Measurements from ENCODE around the gene EIF4B. TPM values are rescaled to one million over a fixed set of nuclear protein-coding genes. Genes with fewer than 3 reads are reported as not detected.
"Not testable (repeated sequence)": the region's sequence is repeated elsewhere in the genome, so short reads cannot be mapped to it uniquely, and the experiment has no call there.

Gene EIF4B
- total RNA-seq, 1 experiment from 2014 or later: 393 TPM

GRCh38 chr12:52990206-52990605, 16.1 kb upstream of the EIF4B start:
- H3K4me3 ChIP-seq (ENCODE audit: low read depth, low read length, poor library complexity, severe bottlenecking): no peak overlapping the region
- no peaks in the 10 kb centered on the region for H3K27me3 ChIP-seq (replicated peaks; ENCODE audit: insufficient read depth, low read depth, low read length, poor library complexity)
- H3K4me1 ChIP-seq (ENCODE audit: insufficient read depth, low read length, poor library complexity, severe bottlenecking): no peaks in the 10 kb centered on the region
- TF ChIP-seq CTCF (conservative IDR thresholded peaks at IDR 0.05; ENCODE audit: low read depth, low read length) (no peak), EZH2 (IDR thresholded peaks at IDR 0.05; ENCODE audit: borderline replicate concordance, low read depth, low read length, poor library complexity, severe bottlenecking) (no peak)
- BruUV-seq (replicated peaks): no TSS peak
- no peaks in the 10 kb centered on the region for H3K9me3 ChIP-seq (ENCODE audit: low read depth, low read length, poor library complexity, severe bottlenecking)
- no peak for DNase-seq (ENCODE audit: low spot score)
- ChIA-PET POLR2A (ENCODE audit: low non-redundant PET) (no interaction called here), CTCF (no interaction called here)
- no peaks in the 10 kb centered on the region for H3K36me3 ChIP-seq (ENCODE audit: insufficient read depth, low read length, poor library complexity, severe bottlenecking)
- intact Hi-C loops (cut with micrococcal nuclease; ENCODE audit: unreplicated experiment): no loop called here
- no peak overlapping the region for H3K27ac ChIP-seq (ENCODE audit: low read depth, low read length, poor library complexity, severe bottlenecking)

GRCh38 chr12:52992240-52992639, 14.0 kb upstream of the EIF4B start:
- POLR2A ChIA-PET (ENCODE audit: low non-redundant PET): interaction anchor here (0.6 kb wide), 1 partner anchor 19 kb away, joined by 9 read pairs; no protein-coding TSS in a partner anchor
- not testable (repeated sequence) for H3K4me3 ChIP-seq (ENCODE audit: low read depth, low read length, poor library complexity, severe bottlenecking)

GRCh38 chr12:52992699-52993557, 13.3 kb upstream of the EIF4B start:
- Histone ChIP-seq H3K9me3 (ENCODE audit: low read depth, low read length, poor library complexity, severe bottlenecking) (no peaks in the 10 kb centered on the region), H3K4me3 (ENCODE audit: low read depth, low read length, poor library complexity, severe bottlenecking) (no peak overlapping the region), H3K4me1 (ENCODE audit: insufficient read depth, low read length, poor library complexity, severe bottlenecking) (no peaks in the 10 kb centered on the region), H3K27ac (ENCODE audit: low read depth, low read length, poor library complexity, severe bottlenecking) (no peak overlapping the region), H3K27me3 (replicated peaks; ENCODE audit: insufficient read depth, low read depth, low read length, poor library complexity) (no peaks in the 10 kb centered on the region), H3K36me3 (ENCODE audit: insufficient read depth, low read length, poor library complexity, severe bottlenecking) (no peaks in the 10 kb centered on the region)
- no peak for DNase-seq (ENCODE audit: low spot score)
- ChIA-PET POLR2A (ENCODE audit: low non-redundant PET) (interaction anchor here (0.6 kb wide), 1 partner anchor 20 kb away, joined by 9 read pairs; no protein-coding TSS in a partner anchor), CTCF (interaction anchor here (0.6 kb wide), 3 partner anchors 12 to 618 kb away, joined by 3 to 7 read pairs (median 4); no protein-coding TSS in a partner anchor)
- no peak for TF ChIP-seq EZH2 (IDR thresholded peaks at IDR 0.05; ENCODE audit: borderline replicate concordance, low read depth, low read length, poor library complexity, severe bottlenecking)
- TF ChIP-seq CTCF (conservative IDR thresholded peaks at IDR 0.05; ENCODE audit: low read depth, low read length): no peak
- no TSS peak for BruUV-seq (replicated peaks)
- intact Hi-C loops (cut with micrococcal nuclease; ENCODE audit: unreplicated experiment): no loop called here

More at GRCh38 chr12:52992240-52992639, 14.0 kb upstream of the EIF4B start:
- H3K27ac ChIP-seq (ENCODE audit: low read depth, low read length, poor library complexity, severe bottlenecking); H3K9me3 ChIP-seq (ENCODE audit: low read depth, low read length, poor library complexity, severe bottlenecking); CTCF ChIA-PET; H3K4me1 ChIP-seq (ENCODE audit: insufficient read depth, low read length, poor library complexity, severe bottlenecking); DNase-seq (ENCODE audit: low spot score); BruUV-seq (replicated peaks); intact Hi-C loops (cut with micrococcal nuclease; ENCODE audit: unreplicated experiment); H3K27me3 ChIP-seq (replicated peaks; ENCODE audit: insufficient read depth, low read depth, low read length, poor library complexity); H3K36me3 ChIP-seq (ENCODE audit: insufficient read depth, low read length, poor library complexity, severe bottlenecking): not testable (repeated sequence)

GRCh38 chr12:52993558-52993869, 12.7 kb upstream of the EIF4B start:
- H3K27me3 ChIP-seq (replicated peaks; ENCODE audit: insufficient read depth, low read depth, low read length, poor library complexity): no peaks in the 10 kb centered on the region
- intact Hi-C loops (cut with micrococcal nuclease; ENCODE audit: unreplicated experiment): no loop called here
- no peaks in the 10 kb centered on the region for H3K9me3 ChIP-seq (ENCODE audit: low read depth, low read length, poor library complexity, severe bottlenecking)
- H3K4me1 ChIP-seq (ENCODE audit: insufficient read depth, low read length, poor library complexity, severe bottlenecking): no peaks in the 10 kb centered on the region
- no peak overlapping the region for H3K27ac ChIP-seq (ENCODE audit: low read depth, low read length, poor library complexity, severe bottlenecking)
- no peaks in the 10 kb centered on the region for H3K36me3 ChIP-seq (ENCODE audit: insufficient read depth, low read length, poor library complexity, severe bottlenecking)
- ChIA-PET POLR2A (ENCODE audit: low non-redundant PET) (no interaction called here), CTCF (no interaction called here)
- no peak for DNase-seq (ENCODE audit: low spot score)
- no peak for TF ChIP-seq CTCF (conservative IDR thresholded peaks at IDR 0.05; ENCODE audit: low read depth, low read length)
- no TSS peak for BruUV-seq (replicated peaks)
- no peak overlapping the region for H3K4me3 ChIP-seq (ENCODE audit: low read depth, low read length, poor library complexity, severe bottlenecking)

Measured in A673 (cell line).